Smooth muscle cell of the pulmonary artery (primary cell): ENCODE data around the gene OR4D11. TPM values are rescaled to one million over a fixed set of nuclear protein-coding genes. Genes with fewer than 3 reads are reported as not detected.

Experiments
- total RNA-seq: library from RNA; depleted of rRNA; stranded (reverse); fragments of >200 nt; gene quantifications from 2 replicates; pipeline ENCODE4 v1.2.3, GENCODE V29; 2014

The OR4D11 gene
- not detected in 2 replicates for total RNA-seq

GRCh38 chr11:59503276-59503675 lies at the start of gene OR4D11:
TSS of gene OR4D11 (plus strand) at chr11:59503576. CDS start at chr11:59503576, 0 bp downstream.

GRCh38 chr11:59456661-59457060 lies 46.7 kb upstream of the OR4D11 start, which contains the start of gene OR4D6:
TSS of gene OR4D6 (plus strand) at chr11:59456961. CDS start at chr11:59456961, 0 bp downstream.

GRCh38 chr11:59473015-59473414 lies 30.4 kb upstream of the OR4D11 start, which contains the start of gene OR4D10:
TSS of gene OR4D10 (plus strand) at chr11:59473315. CDS start at chr11:59477430, 4,115 bp downstream.

DNA sequence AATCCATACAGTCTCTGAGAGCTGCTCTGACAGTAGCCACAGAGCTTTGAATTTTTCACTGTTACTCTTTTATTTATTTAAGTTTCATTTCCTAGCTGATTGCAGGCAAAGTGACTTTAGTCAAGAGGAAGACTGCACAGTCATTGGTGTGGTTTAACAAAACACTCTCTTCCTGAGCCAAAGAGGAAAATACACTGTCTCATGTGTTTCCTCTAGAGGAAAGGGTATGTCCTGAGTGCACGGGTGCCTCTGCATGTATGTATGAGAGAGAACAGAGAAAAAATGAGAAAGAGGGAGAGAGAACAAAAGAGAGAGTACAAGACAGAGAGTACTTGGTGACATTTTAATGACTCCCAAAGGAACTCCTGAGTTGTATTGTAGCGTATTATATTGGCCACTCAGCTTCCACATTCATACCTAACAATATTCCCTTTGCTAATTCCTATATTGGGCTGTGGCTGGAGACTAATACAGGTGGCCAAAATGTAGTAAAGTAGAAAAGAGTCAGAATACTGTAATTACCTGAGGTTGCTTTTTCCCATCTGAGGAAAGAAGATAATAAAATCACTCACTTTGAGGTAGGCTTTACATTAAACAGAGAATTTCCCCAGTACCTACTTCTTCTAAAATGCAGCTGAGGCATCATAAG lies 7.7 kb downstream of the OR4D11 start, which contains the start of gene OR4D9:
TSS of gene OR4D9 (plus strand) at position 599 of the 649 bp plus-strand sequence. CDS start 3,374 bp downstream, outside the sequence.

Other genes starting within 250 kb of the OR4D11 start
- gene OR5AN1, start 144.7 kb upstream of the OR4D11 start, total RNA-seq: not detected in 2 replicates
- not detected in 2 replicates for gene OR5A2, start 77.2 kb upstream of the OR4D11 start, total RNA-seq
- gene OR5A1, start 67.1 kb upstream of the OR4D11 start, total RNA-seq: not detected in 2 replicates
- not detected in 2 replicates for gene OR4D6, start 46.6 kb upstream of the OR4D11 start, total RNA-seq
- gene OR4D10, start 30.3 kb upstream of the OR4D11 start, total RNA-seq: not detected in 2 replicates
- gene OR4D9, start 8.0 kb downstream of the OR4D11 start, total RNA-seq: not detected in 2 replicates
- 43.5 and 49.1 TPM in 2 replicates for gene OSBP, start 112.2 kb downstream of the OR4D11 start, total RNA-seq
- 9.9 and 13.8 TPM in 2 replicates for gene PATL1, start 165.5 kb downstream of the OR4D11 start, total RNA-seq
- not detected in 2 replicates for gene OR10V1, start 210.3 kb downstream of the OR4D11 start, total RNA-seq